GM20000 (cell line): ENCODE measurements around the gene CNTNAP1.

Source experiments
- DNase-seq: peaks from one replicate; pipeline ENCODE4 v3.0.0; 2012; ENCODE audit warnings: low spot score
- TF ChIP-seq, protein P1 (sequence below): IDR thresholded peaks from 2 replicates; pipeline ENCODE4 v1.5.1; 2012; ENCODE audit warnings: mild to moderate bottlenecking, control low read depth; ENCODE audit errors: extremely low read depth, missing control alignments

Gene CNTNAP1

DNA sequence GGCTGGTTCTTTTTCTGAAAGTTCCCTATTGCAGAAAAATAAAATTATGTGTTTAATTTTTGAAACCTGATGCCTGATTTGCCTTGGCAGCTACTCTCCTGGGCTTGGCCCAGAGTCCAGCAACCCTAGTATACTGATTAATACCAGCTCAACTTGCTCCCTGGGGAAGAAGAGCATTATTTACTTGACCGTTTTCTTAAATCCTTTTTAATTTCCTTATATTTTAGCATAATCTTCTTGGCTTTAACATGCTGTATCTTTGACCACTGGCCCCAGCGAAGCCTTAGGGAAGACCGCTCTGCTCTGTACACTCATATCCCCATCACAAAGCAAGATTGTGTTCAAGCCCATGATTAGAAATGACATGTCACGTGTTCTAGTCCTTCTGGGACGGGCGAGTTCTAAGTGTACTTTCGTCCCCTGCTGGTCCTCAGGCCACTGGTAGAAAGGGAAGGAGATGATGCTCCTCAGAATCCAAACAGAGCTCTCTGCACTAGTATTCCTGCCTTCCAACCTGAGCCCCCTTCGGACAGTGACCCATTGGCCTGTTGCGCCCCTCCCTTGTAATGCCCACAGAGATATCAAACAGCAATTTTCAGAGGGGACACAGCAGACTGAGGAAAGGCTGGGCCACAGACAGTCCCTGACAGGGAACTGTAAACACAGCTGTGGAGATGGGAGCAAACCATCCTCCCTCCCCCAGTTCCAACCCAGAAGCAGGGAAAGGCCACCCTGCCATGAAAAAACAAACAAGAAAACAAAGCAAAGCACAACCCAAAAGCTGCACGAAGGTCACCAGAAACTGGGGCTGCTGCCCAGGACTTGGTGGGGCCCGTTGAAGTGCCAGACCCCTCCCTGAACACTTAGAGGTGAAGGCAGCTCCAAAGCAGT, 66.8 kb downstream of the CNTNAP1 start:
- no peak for DNase-seq
- TF ChIP-seq, protein P1, sequence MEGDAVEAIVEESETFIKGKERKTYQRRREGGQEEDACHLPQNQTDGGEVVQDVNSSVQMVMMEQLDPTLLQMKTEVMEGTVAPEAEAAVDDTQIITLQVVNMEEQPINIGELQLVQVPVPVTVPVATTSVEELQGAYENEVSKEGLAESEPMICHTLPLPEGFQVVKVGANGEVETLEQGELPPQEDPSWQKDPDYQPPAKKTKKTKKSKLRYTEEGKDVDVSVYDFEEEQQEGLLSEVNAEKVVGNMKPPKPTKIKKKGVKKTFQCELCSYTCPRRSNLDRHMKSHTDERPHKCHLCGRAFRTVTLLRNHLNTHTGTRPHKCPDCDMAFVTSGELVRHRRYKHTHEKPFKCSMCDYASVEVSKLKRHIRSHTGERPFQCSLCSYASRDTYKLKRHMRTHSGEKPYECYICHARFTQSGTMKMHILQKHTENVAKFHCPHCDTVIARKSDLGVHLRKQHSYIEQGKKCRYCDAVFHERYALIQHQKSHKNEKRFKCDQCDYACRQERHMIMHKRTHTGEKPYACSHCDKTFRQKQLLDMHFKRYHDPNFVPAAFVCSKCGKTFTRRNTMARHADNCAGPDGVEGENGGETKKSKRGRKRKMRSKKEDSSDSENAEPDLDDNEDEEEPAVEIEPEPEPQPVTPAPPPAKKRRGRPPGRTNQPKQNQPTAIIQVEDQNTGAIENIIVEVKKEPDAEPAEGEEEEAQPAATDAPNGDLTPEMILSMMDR: no peak
